Measurements from ENCODE around the gene METTL21A. TPM values are rescaled to one million over a fixed set of nuclear protein-coding genes. Genes with fewer than 3 reads are reported as not detected.

METTL21A gene
- total and polyA plus RNA-seq, 2 of the 13 experiments (the other 11 are each of a cell fraction or from before 2014, with no cell fraction given) = 42.4 to 61.2 TPM

DNA sequence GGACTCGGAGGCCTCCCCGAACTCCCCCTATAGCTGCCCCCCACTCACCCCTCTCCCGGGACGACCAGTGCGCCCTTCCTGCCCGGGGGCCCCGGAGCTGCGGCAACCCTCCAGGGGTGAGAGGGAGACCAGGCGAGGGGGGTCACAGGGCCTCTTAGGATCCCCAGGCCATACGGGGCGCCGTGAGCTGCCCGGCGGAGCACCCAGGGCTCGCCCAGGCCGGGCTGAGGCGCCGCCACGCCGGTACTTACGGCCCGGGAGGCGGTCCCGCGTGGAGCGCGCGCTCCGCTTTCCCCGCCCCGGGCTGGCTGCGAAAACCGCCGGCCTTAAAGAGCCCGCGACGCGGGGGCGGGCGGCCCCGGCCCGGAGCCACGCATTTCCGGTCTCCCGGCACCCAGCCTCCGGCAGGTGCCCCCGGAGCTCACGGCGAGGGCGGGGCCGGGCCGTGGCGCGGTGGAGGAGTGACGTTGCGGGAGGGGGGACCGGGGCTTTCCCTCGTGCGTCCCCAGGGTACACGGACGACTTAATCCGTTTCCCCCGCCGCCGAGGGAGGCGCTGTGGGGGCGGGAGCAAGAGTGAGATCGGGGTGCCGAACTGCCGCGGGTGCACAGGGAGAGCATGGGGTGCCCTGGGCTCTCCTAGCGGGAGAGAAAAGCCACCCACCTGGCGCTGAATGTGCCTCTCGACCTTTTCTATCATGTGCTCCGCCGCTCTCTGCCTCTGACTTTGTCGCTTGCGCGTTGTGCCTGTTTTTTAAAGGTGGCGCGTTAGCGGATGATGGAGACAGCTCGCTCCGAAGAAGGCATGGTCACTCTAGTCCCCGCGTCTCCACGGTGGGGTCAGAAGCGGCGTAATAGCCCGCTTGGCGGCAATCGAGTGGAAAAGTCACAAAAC lies at the start of gene METTL21A (continued):
- TF ChIP-seq, protein P1, sequence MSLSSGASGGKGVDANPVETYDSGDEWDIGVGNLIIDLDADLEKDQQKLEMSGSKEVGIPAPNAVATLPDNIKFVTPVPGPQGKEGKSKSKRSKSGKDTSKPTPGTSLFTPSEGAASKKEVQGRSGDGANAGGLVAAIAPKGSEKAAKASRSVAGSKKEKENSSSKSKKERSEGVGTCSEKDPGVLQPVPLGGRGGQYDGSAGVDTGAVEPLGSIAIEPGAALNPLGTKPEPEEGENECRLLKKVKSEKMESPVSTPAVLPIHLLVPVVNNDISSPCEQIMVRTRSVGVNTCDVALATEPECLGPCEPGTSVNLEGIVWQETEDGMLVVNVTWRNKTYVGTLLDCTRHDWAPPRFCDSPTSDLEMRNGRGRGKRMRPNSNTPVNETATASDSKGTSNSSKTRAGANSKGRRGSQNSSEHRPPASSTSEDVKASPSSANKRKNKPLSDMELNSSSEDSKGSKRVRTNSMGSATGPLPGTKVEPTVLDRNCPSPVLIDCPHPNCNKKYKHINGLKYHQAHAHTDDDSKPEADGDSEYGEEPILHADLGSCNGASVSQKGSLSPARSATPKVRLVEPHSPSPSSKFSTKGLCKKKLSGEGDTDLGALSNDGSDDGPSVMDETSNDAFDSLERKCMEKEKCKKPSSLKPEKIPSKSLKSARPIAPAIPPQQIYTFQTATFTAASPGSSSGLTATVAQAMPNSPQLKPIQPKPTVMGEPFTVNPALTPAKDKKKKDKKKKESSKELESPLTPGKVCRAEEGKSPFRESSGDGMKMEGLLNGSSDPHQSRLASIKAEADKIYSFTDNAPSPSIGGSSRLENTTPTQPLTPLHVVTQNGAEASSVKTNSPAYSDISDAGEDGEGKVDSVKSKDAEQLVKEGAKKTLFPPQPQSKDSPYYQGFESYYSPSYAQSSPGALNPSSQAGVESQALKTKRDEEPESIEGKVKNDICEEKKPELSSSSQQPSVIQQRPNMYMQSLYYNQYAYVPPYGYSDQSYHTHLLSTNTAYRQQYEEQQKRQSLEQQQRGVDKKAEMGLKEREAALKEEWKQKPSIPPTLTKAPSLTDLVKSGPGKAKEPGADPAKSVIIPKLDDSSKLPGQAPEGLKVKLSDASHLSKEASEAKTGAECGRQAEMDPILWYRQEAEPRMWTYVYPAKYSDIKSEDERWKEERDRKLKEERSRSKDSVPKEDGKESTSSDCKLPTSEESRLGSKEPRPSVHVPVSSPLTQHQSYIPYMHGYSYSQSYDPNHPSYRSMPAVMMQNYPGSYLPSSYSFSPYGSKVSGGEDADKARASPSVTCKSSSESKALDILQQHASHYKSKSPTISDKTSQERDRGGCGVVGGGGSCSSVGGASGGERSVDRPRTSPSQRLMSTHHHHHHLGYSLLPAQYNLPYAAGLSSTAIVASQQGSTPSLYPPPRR (CRISPR knock-in tag; IDR thresholded peaks at IDR 0.05; ENCODE audit: borderline replicate concordance) = peak; percentile 64; the same call in 1 of the 2 replicates
- peak; percentile 96 for TF ChIP-seq MYC (CRISPR knock-in tag; IDR thresholded peaks at IDR 0.05; ENCODE audit: borderline replicate concordance)
- TF ChIP-seq, protein P2, sequence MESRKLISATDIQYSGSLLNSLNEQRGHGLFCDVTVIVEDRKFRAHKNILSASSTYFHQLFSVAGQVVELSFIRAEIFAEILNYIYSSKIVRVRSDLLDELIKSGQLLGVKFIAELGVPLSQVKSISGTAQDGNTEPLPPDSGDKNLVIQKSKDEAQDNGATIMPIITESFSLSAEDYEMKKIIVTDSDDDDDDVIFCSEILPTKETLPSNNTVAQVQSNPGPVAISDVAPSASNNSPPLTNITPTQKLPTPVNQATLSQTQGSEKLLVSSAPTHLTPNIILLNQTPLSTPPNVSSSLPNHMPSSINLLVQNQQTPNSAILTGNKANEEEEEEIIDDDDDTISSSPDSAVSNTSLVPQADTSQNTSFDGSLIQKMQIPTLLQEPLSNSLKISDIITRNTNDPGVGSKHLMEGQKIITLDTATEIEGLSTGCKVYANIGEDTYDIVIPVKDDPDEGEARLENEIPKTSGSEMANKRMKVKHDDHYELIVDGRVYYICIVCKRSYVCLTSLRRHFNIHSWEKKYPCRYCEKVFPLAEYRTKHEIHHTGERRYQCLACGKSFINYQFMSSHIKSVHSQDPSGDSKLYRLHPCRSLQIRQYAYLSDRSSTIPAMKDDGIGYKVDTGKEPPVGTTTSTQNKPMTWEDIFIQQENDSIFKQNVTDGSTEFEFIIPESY (CRISPR knock-in tag; IDR thresholded peaks at IDR 0.05) = no peak; the same call in none of the 2 replicates
- peak; percentile 99 for TF ChIP-seq GZF1 (CRISPR knock-in tag; IDR thresholded peaks at IDR 0.05)
- TF ChIP-seq PHF5A (CRISPR knock-in tag; IDR thresholded peaks at IDR 0.05; ENCODE audit: low read depth, unreplicated experiment) = peak; percentile 80
- TF ChIP-seq XRCC5 (optimal IDR thresholded peaks at IDR 0.05; ENCODE audit: low read length) = peak; percentile 73
- TF ChIP-seq, protein P3, sequence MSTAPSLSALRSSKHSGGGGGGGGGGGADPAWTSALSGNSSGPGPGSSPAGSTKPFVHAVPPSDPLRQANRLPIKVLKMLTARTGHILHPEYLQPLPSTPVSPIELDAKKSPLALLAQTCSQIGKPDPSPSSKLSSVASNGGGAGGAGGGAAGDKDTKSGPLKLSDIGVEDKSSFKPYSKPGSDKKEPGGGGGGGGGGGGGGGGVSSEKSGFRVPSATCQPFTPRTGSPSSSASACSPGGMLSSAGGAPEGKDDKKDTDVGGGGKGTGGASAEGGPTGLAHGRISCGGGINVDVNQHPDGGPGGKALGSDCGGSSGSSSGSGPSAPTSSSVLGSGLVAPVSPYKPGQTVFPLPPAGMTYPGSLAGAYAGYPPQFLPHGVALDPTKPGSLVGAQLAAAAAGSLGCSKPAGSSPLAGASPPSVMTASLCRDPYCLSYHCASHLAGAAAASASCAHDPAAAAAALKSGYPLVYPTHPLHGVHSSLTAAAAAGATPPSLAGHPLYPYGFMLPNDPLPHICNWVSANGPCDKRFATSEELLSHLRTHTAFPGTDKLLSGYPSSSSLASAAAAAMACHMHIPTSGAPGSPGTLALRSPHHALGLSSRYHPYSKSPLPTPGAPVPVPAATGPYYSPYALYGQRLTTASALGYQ (CRISPR knock-in tag; IDR thresholded peaks at IDR 0.05) = peak; percentile 63; the same call in 1 of the 2 replicates
- TF ChIP-seq TBL1XR1 (IDR thresholded peaks at IDR 0.05; ENCODE audit: borderline replicate concordance, low read length, partially characterized antibody) = peak; percentile 8
- peak; percentile 33; the same call in 1 of the 2 replicates for TF ChIP-seq ATAD3A (CRISPR knock-in tag; IDR thresholded peaks at IDR 0.05)
- TF ChIP-seq HOXA9 (CRISPR knock-in tag; IDR thresholded peaks at IDR 0.05; ENCODE audit: borderline replicate concordance) = no peak; the same call in 1 of the 2 replicates
- TF ChIP-seq, protein P4, sequence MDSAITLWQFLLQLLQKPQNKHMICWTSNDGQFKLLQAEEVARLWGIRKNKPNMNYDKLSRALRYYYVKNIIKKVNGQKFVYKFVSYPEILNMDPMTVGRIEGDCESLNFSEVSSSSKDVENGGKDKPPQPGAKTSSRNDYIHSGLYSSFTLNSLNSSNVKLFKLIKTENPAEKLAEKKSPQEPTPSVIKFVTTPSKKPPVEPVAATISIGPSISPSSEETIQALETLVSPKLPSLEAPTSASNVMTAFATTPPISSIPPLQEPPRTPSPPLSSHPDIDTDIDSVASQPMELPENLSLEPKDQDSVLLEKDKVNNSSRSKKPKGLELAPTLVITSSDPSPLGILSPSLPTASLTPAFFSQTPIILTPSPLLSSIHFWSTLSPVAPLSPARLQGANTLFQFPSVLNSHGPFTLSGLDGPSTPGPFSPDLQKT (CRISPR knock-in tag; IDR thresholded peaks at IDR 0.05; ENCODE audit: borderline replicate concordance) = peak; percentile 93
- TF ChIP-seq, protein P5, sequence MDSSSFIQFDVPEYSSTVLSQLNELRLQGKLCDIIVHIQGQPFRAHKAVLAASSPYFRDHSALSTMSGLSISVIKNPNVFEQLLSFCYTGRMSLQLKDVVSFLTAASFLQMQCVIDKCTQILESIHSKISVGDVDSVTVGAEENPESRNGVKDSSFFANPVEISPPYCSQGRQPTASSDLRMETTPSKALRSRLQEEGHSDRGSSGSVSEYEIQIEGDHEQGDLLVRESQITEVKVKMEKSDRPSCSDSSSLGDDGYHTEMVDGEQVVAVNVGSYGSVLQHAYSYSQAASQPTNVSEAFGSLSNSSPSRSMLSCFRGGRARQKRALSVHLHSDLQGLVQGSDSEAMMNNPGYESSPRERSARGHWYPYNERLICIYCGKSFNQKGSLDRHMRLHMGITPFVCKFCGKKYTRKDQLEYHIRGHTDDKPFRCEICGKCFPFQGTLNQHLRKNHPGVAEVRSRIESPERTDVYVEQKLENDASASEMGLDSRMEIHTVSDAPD (CRISPR knock-in tag; IDR thresholded peaks at IDR 0.05) = peak; percentile 87
- peak; percentile 76 for TF ChIP-seq SPEN (CRISPR knock-in tag; IDR thresholded peaks at IDR 0.05; ENCODE audit: low read depth)
- no peak for TF ChIP-seq NFE2L2 (IDR thresholded peaks at IDR 0.05; ENCODE audit: low read length)
- peak; percentile 88; the same call in 1 of the 2 replicates for TF ChIP-seq SIN3A (IDR thresholded peaks at IDR 0.05; ENCODE audit: borderline replicate concordance, low read depth, low read length)
- TF ChIP-seq CENPT (CRISPR knock-in tag; IDR thresholded peaks at IDR 0.05; ENCODE audit: low read depth) = peak; percentile 1; the same call in 1 of the 2 replicates

Data from HepG2 (cell line).